Activated CD8-positive, alpha-beta memory T cell treated with anti-CD3 and anti-CD28 coated beads, Interleukin-2, amount 50 U/mL, for 48 hours (primary cell): ENCODE data around the gene UBA1.
A peak's percentile ranks its signal among the peaks of the same experiment; 100 is the strongest.

Experiments
- DNase-seq: peaks from one replicate; pipeline ENCODE4 v3.0.0-alpha.2; 2020

The UBA1 gene

GRCh38 chrX:47214435-47215077 lies 20.9 kb downstream of the UBA1 start:
- no peak for DNase-seq

DNA sequence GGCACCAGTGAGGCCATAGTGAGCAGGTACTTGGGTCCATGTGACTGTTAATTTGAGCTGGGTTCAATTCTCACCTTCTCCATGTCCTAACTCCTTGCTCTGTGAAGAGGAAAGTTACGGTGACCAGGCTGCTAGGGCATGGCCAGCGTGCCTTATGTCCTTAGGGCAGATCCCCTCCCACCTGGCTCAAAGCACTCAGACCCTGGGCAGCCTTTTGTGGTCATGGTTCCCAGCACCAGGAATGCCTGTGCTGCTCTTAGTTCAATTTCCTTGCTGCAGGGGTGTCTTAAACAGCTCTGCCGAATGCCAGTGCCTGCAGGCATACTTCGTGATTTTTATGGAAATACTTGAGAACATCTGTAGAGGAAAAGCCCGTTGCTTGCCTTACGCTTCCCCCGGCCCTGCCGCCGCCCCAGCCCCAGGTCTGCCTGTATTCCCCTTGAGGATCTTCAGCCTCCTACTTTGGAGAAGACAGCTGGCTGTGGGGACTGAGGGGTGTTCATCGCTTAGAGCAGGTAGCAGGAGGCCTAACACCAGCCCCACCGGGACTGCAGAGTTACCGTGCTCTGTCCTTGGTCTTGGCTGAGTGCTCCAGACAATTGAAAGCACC lies 21.8 kb downstream of the UBA1 start:
- no peak for DNase-seq

- no peak for DNase-seq
Observed at GRCh38 chrX:47216393-47216925, 22.8 kb downstream of the UBA1 start.

DNA sequence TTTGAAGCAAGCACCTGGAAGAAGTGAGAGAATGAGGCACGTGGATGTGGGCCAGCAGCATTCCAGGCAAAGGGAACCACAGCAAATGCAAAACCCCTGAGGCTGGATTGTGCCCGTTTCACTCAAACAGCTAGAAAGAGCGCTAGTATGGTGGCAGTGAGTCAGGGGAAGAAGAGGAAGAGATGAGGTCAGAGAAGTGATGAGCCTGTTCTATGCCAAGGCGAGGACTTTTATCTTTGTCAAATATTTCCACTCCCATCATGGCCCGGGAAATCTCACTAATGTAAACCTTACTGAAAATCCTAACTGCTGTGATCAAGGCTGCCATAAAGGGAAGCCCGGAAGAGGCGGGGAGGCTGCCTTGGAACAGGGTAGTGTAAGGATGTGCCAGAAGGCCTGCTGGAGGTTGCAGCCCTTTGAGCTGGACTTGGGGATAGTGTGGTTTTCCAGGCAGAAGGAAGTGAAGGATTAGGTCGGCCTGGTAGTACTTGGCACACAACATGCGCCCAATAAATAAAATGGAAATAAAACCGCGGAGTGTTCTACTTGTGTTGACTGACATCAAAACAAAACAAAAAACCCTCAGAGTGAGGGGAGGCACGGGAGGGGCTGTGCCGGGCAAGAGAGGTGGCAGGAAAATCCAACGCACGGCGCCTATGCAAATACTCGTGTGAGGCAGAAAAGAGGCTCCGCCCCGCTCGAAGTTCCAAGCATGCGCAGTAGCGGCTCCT lies 23.7 kb downstream of the UBA1 start:
- no peak for DNase-seq

GRCh38 chrX:47217852-47218279 lies 24.2 kb downstream of the UBA1 start:
- DNase-seq: peak; percentile 91

- peak; percentile 83 for DNase-seq
Observed at GRCh38 chrX:47218280-47218919, 24.8 kb downstream of the UBA1 start, which contains the start of gene CDK16. Gene CDK16 (plus strand): TSS chrX:47218681. CDS start chrX:47223558, 4,877 bp downstream.

DNA sequence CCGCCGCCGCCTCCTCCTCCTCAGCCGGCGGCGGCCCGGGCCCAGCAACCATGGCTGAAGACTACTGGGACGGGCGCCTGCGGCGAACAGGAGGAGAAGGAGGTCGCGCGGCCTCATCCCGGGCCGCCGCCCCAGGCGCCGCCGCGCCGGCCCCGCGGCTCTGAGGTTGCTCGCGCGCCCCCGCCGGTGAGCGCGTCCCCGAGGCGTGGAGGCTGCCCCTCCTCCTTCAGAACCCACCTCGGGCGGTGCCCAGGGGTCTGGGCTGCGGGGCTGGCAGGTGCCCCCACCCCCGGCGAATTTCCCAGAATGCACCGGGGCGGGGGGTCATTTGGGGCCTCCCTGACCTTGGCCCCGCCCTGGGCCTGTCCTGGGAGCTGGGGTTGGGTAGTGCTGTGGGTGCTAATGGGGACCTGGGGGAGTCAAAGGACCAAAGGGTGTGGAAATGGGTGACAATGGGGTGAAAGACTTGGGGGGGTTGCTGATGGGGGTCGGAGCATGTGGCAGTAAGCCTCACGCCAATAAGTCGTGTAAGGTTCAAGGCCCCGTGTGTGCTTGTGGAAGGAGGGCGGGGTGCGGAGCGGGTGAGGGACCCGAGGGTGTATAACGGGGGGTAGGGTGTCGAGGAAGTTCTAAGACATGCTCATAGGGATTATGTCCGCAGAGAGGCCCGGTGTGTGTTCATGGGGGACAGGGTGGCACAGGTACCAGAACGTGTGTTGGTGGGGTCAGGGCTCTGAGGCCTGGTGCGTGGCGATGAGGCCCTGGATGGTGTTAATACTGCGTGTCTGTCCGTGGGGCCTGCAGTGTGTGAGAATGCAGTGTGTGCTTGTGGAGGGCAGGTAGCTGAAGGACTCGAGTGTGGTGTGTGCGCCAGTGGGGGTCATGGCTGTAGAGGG lies 25.5 kb downstream of the UBA1 start:
- DNase-seq: peak; percentile 72

- DNase-seq: no peak
Observed at GRCh38 chrX:47221756-47222155, 28.1 kb downstream of the UBA1 start.

- no peak for DNase-seq
Observed at GRCh38 chrX:47222751-47223350, 29.2 kb downstream of the UBA1 start.

DNA sequence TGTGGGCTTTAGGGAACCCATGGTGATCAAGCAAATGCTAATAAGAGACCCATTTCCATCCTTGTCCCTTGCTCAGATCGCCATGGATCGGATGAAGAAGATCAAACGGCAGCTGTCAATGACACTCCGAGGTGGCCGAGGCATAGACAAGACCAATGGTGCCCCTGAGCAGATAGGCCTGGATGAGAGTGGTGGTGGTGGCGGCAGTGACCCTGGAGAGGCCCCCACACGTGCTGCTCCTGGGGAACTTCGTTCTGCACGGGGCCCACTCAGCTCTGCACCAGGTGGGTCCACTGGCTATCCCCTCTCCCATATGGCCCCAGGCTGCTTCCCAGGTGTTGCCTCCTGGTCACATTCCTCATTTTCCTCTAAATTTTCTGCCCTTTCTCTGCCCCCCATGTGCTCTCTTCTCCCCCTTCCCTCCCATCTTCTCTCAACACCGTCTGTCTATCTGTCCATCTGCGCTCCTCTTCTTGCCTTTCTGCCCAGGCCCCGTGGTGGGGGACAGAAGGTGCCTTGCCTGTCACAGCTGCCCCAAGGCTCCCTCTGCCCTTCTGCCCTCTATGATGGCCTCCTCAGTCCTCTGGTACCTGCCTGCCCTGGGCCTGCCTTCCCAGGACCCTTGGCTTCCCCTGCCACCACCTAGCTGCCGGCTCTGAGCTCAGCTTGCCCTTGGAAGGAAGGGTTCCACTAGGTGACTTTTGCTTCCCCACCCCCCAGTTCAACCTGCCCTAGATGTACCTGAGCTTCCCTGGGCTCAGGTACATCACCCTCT lies 30.0 kb downstream of the UBA1 start:
- DNase-seq: no peak

DNA sequence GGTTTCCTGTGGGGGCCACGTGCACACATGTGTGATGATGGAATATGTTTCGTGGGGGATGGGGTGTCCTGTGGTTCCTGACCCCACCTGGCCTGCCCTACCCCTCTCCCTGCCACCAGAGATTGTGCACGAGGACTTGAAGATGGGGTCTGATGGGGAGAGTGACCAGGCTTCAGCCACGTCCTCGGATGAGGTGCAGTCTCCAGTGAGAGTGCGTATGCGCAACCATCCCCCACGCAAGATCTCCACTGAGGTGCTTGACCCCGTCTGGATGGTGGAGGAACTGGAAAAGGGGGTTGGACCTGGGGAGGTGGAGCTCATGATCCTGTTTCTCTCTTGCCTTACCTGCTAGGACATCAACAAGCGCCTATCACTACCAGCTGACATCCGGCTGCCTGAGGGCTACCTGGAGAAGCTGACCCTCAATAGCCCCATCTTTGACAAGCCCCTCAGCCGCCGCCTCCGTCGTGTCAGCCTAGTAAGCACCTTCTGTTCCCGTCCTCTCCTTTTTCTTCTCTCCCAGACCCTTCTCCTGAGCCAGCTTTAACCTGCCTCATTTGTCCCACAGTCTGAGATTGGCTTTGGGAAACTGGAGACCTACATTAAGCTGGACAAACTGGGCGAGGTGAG lies 30.8 kb downstream of the UBA1 start:
- no peak for DNase-seq

DNA sequence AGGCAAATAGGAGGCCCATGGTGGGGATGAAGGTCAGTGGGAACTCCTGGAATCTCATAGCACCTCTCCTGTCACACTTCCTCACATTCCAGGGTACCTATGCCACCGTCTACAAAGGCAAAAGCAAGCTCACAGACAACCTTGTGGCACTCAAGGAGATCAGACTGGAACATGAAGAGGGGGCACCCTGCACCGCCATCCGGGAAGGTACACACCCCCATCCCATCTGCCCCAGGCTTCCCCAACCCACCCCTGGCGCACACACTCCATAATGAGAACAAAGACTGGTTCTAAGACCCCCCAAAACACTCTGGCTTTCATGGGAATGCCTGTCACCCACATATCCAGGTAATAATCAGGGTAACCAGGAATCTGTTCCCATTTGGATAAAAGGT lies 31.3 kb downstream of the UBA1 start:
- DNase-seq: no peak

GRCh38 chrX:47226071-47226470 lies 32.4 kb downstream of the UBA1 start:
- DNase-seq: no peak

DNA sequence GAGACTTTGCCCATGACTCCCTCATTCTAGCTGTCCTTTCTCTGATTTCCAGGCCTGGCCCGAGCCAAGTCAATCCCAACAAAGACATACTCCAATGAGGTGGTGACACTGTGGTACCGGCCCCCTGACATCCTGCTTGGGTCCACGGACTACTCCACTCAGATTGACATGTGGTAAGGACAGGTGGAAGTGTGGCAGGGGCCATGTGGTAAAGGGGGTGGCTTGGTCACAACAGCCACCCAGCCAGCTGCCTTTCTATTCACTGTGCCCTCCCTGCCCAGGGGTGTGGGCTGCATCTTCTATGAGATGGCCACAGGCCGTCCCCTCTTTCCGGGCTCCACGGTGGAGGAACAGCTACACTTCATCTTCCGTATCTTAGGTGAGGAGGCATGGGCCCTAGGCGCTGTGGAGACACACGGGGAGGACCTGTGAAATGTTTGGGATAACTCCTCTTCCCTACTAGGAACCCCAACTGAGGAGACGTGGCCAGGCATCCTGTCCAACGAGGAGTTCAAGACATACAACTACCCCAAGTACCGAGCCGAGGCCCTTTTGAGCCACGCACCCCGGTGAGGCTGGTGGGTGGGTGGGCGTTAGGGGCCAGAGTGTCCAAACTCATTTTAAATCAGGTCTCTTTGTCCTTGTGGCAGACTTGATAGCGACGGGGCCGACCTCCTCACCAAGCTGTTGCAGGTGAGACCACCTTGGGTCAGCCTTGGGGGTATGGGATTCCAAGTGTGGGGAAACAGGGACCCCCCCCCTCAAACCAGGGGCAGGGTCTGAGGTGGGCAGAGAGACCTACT lies 33.1 kb downstream of the UBA1 start:
- DNase-seq: no peak

DNA sequence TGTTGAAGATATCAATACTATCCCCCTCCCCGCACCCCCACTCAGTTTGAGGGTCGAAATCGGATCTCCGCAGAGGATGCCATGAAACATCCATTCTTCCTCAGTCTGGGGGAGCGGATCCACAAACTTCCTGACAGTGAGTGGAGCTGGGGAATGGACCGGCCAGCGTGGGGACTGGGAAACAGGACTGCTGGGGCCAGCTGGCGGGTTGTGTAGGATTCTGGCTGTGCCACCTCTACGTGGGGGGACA lies 33.6 kb downstream of the UBA1 start:
- no peak for DNase-seq

DNA sequence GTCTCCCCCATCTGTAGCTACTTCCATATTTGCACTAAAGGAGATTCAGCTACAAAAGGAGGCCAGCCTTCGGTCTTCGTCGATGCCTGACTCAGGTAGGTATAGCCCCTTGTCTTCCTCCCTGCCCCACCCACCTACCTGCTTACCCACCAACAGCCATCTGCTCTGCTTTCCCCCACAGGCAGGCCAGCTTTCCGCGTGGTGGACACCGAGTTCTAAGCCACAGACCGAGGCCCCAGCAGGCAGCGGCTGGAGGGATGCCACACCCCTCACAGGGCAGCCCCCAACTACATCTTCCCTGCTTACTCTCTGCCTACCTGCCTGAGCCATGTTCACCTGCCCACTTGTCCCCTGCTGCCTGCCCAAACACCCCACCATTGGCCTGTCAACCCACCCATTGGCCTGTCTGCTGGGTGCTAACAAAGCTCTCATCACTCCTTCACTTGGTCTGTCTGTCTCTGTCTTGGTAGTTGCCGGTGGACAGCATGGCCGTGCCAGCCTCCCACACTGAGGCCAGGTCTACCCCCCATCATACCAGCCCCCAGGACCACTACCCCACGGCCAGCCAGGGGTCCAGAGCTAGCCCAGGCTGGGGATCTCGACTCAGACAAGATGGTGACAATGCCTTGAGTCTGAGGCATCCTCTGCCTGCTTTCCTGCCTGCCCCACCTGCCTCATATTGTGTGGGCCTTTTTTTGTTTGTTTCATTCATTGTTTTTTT lies 35.1 kb downstream of the UBA1 start:
- DNase-seq: no peak

GRCh38 chrX:47229427-47229826 lies 35.8 kb downstream of the UBA1 start:
- DNase-seq: no peak

GRCh38 chrX:47230136-47230868 lies 36.7 kb downstream of the UBA1 start:
- DNase-seq: no peak

- no peak for DNase-seq
Observed at GRCh38 chrX:47231167-47231566, 37.5 kb downstream of the UBA1 start.
